ENCODE results near the gene SLC1A3.

Gene SLC1A3

DNA sequence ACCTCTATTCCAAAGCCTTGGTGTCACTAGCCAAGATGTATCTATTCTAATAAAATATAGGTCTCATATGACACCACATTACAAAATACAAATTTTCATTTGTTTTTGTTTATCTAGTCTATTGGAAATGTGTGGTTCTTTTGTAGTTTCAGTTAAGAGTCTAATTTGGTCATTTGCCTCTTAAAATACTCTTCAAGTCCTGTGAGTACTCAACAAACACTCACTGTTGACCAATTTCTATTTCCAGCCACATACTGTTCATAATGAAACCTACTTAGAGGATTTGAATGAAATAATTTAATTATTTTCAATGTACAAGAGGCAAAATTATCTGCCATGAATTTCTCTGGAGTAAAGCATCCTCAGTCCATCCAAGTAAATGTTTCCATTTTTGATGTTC, 40.6 kb downstream of the SLC1A3 start:
- no peak overlapping the region for H3K4me3 ChIP-seq (ENCODE audit: low read length)
- no peak for DNase-seq (ENCODE audit: low read depth, low spot score)

DNA sequence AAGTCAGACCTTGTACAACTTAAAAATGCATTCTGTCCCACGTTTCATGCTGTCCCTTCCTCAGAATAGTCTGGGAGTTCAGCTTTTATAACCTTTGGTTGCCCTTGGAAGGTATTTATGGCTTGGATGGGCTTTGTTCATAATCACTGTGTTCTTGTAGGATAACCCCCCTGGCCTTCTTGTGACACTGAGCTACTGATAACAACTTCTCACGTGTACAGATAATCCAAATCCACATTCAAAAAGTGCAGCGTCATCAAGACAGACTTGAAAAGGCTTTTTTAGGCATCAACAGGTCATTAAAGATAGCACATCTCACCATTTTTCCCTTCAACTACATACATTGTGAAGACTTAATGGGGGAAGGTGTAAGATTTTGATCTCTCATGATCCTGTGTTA, 42.0 kb downstream of the SLC1A3 start:
- H3K4me3 ChIP-seq (ENCODE audit: low read length) = no peak overlapping the region
- DNase-seq (ENCODE audit: low read depth, low spot score) = no peak

DNA sequence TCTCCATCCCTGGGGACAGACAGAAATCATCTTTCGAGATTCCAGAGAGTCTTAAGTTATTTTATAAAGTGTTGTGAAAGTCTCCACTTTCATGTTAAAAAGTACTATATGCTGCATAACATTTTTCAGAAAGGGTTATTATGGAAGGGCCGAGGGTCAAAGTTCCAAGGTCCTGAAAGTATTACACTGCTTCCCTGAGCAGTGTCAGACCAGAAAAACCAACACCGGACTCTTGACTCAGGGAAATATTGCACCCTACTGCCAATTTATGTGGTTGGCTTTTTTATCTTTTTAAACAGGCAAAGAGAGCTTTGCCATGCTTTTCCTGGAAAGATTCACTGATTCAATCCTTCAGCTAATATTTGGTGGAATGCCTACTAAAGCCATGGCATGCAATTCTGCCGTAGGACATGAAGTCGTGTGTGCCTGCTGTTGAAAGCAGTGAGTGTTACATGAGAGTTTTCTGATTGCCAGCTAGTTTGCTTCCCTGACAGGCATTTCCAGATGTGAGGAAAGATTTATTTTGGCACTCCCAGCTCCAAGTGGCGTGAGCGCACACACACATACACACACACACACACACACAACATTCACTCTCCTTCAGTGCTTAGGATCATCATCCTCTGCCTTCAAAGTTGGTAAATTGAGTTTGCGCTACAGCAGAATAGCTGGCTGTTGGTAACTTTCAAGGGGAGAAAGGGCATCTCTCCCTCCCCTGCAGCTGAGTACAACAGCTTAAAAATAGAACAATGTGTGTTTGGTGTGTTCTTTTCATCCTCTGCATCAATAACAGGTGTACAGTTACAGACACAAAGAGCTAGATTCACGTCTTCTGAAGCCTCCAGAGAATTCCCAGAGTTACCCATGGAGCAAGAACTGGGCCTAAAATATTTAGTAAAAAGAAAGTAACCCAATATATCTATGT, 45.6 kb downstream of the SLC1A3 start:
- no peak for DNase-seq (ENCODE audit: low read depth, low spot score)
- H3K4me3 ChIP-seq (ENCODE audit: low read length) = no peak overlapping the region

DNA sequence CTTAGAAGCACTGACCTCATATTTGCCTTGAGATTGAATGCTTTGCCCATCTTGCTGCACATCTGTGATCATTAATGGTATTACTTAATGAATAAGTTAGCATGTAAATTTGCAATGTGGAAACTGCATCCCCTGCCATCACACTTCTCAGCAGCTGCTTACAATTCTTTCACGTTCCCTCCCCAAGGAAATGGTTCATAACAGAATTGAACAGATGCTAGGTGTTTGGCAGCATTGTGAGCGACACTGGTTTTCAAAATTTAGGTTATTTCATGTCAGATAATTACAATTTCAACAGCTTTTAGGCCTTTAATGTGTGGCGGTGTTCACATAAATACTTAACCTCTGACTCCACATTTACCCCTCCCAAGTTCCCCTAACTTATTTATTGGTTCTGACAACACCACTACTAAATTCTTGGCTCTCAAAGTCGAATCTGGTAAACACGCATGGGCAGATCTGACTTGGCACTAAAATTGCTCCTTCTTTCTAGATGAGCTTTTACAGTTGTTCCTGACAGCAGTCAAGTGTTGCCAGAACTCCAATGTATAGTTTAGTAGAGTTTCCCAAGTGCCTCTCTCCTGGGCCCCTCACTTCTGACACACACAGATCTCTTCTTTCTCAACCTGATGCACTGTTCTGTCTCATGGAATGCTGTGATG, 46.8 kb downstream of the SLC1A3 start:
- DNase-seq (ENCODE audit: low read depth, low spot score) = no peak
- no peak overlapping the region for H3K4me3 ChIP-seq (ENCODE audit: low read length)

DNA sequence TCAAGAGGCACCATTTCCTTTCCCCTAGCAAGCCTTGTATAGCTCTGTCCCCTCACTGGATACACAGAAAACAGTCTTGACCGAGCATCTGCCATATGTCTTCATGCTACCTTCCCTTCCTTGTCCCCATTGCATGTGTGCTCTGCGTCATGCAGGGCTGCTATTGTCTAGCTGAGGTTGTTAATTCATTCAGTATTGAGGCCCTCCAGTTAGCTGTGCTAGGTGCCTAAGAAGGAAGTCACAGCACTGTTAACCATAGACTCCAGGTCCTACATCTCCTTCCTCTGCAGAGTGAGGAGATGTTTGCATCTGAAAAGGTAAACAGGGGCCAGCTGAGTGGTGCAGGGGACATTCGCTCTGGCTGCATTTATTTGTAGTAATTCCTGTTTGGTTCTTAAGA, 48.2 kb downstream of the SLC1A3 start:
- DNase-seq (ENCODE audit: low read depth, low spot score) = no peak
- no peak overlapping the region for H3K4me3 ChIP-seq (ENCODE audit: low read length)

DNA sequence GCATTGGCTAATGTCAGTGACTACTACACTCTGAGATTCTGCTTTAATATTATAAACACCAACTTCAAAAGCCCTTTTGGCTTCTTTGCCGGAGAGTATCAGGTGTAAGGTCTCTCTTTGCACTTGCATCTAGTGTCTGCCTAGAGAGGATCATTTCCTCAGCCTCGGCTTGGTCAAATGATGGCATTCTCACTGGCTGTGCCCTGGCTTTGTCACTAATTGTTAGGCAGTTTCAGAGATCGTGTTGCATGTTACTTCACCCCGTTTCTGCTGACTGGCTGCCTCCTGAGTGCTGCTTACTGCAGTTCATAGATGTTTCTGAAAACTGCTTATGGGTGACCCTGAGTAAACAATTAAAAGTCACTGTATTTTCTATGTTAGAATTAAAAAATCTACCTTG, 48.8 kb downstream of the SLC1A3 start:
- DNase-seq (ENCODE audit: low read depth, low spot score) = no peak
- H3K4me3 ChIP-seq (ENCODE audit: low read length) = no peak overlapping the region

DNA sequence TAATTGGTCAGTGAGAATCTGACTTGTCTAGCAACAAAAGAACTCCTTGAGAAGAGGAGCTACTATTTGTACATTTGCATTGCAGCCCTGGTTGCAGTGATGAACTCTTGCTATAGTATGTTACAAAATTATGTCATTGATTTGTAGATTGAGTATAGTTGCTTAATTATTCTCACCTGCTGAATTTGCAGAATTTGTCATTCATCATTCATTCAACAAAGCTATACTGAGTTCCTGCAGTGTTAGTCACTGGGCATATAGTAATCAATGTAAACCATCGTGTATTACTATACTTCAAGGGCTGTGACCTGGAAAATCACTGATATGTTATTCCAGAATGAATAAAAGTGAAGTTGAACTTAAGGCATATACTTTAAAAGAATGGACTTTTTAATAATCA, 50.1 kb downstream of the SLC1A3 start:
- DNase-seq (ENCODE audit: low read depth, low spot score) = no peak
- H3K4me3 ChIP-seq (ENCODE audit: low read length) = no peak overlapping the region

DNA sequence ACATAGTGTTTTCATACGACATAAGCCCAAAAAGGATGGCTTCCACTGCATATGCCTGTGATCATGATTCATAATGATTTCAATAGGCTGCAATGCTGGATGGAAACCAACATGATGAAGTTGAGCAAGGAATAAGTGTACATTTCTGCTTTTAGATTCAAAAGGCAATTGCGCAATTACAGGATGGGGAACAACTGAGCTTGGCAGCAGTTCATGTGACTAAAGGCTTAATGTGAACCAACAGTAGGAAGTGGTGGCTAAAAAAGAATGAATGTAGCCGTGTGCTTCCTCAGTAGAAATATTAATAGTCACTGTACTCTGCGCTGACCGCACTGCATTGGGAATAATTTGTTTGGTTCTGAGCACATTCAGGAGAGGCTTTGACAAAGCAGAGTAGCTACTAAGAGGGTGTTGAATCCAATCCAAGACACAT, 51.2 kb downstream of the SLC1A3 start:
- no peak for DNase-seq (ENCODE audit: low read depth, low spot score)
- no peak overlapping the region for H3K4me3 ChIP-seq (ENCODE audit: low read length)

DNA sequence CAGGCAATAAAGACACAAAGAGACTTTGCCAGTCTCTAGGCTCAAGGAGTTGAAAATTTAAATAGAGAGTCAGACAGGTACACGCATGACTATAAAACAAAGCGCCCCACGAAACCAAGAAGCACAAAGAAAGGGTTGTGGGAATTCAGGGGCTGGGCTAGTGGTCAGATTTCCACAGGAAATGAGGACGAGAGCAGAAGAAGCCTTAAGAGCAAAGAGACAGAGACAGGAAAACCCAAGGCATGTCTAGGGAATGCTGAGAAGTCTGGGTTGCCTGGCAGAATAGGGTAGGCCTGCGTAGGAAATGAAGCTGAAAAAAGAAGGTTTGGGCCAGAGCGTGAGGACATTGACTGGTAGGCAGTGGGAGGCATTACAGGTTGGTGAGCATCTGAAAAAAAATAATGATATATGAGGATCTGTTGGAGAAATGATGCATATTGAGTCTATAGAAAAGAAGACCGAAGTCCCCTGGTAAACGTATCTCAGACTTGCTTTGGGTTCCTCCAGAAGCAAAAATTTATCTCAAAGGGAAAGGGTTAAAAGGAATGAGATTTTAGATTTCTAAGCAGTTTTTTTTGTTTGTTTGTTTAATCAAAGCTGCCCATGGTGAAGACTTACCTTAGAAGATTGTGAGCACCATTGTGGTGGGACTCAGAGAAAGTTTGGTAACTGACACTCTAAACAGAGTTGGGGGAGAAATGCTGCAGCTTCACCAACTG, 51.8 kb downstream of the SLC1A3 start:
- no peak for DNase-seq (ENCODE audit: low read depth, low spot score)
- no peak overlapping the region for H3K4me3 ChIP-seq (ENCODE audit: low read length)

DNA sequence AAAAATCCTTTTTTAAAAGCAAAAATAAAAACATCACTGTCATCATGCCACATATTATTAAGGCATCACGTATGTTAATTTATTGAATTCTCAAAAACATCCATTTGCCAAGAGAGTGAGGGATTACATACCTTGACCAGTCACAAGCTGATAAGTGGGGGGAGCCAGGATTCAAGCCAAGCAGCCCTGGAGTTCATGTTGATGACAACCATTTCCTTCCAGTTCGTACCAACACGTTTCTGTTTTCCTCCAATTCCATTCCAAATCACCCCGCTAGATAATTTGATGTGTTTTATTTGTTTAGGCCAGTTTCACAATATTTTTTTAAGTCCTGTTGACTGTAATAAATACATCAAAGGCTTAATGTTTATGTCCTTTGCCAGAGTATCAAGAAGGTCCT, 53.0 kb downstream of the SLC1A3 start:
- H3K4me3 ChIP-seq (ENCODE audit: low read length) = no peak overlapping the region
- no peak for DNase-seq (ENCODE audit: low read depth, low spot score)

DNA sequence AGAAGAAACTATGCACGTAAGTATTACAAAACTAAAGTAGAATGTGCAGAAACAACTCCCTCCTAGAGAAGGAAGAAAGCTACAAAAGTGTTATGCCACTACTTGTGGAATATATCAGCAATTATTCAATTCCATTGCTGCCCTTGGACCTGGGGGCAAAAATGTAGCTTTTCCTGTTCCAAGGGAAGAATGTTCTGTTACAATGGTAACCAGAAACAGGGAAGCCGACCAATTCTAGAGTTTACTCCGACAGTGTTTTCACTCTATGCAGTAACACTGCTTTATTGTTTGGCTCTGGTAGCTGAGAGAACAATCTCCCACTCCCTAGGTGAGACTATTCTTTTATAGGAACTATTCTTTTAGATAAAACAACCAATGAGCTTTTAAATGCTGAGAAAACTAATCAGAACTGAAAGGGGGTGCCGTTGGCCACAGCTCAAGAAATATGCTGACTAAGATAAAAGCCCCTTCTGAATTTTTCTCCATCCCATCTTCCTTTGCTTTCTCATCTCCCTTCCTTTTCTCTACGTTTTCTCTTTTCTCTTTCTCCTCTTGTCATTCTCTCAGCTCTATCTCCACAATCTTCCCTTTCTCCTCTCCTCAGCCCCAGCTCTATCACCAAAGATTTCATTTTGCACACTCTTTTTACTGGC, 54.1 kb downstream of the SLC1A3 start:
- DNase-seq (ENCODE audit: low read depth, low spot score) = no peak
- no peak overlapping the region for H3K4me3 ChIP-seq (ENCODE audit: low read length)

DNA sequence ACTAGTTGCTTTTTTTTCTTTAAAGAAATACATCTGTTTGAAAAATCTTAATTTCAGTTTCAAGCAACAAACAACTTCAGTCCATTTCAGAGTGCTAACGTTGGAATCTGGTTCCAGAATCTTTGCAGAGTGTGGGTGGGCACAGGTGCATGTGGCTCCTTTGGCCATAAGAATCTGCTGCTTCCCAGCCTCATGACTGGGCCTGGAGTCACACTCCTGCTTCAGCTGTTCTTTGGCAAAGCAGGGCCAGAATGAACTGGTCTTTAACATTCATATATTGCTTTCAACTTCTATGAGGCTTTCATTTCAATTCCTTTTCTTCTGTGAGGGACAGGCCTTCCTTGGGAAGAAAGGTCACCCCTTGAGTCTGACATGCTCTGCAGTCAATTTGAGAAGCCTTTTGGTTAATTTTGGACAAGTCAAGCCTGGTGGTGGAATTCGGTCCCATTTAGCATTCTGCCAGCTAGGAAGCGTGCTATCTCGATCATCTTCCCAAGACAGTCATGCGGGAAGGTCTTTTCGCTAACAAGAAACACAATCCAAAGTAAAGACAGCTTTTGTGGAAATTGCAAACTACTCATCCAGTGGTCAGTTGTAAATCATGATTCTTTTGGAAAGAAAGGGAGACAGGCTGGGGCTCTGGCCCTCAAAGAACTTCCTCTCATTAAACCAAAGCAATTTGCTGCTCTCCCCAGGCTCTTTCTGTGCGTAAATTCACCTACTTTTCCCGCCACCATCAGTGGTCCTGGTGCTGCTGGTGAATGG, 55.2 kb downstream of the SLC1A3 start:
- no peak for DNase-seq (ENCODE audit: low read depth, low spot score)
- H3K4me3 ChIP-seq (ENCODE audit: low read length) = no peak overlapping the region

DNA sequence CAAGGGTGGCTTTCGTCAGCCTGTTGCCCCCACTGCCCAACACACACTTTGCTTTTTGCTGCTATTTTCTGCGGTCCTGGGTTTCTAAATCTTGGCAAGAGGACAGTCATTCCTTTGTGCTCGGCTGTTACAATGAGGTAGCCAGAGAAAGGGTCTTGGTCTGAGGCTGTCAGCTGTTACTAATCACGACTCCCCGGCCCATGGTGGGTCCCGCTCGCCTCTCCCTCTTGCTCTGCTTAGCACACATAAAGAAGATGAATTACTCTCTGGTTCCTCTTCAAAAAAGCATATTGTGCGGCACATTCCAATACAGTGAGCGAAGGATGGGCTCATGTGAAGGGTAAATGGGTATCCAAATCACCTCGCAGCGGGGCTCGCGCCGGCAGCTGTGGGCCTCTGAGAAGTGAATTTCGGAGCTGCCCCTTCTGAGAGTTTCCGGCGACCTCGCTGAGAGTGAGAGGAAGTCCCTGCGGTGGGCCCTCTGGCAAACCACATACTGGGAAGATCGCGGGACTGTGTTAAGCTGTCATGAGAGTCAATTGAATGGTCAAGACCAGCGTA, 56.0 kb downstream of the SLC1A3 start:
- no peak overlapping the region for H3K4me3 ChIP-seq (ENCODE audit: low read length)
- DNase-seq (ENCODE audit: low read depth, low spot score) = no peak

DNA sequence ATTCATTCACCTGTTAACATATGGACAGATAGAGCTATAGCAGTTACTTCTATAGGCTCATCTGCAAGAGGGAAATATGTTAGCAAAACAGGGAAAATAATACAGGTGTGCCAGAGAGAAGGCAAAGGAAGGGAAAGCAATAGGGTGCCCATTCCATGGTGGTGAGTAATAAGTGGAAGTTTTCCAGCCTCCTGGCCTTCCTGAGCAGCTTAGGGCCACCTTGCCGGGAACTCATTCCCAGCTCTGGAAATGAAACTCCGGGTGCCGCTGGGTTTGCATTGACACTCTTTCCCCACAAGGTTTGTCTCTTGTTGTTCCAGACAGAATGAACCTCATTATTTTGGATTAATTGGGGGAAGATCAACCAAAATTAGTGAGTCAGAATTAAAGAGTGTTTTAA, 58.4 kb downstream of the SLC1A3 start:
- DNase-seq (ENCODE audit: low read depth, low spot score) = no peak
- no peak overlapping the region for H3K4me3 ChIP-seq (ENCODE audit: low read length)

DNA sequence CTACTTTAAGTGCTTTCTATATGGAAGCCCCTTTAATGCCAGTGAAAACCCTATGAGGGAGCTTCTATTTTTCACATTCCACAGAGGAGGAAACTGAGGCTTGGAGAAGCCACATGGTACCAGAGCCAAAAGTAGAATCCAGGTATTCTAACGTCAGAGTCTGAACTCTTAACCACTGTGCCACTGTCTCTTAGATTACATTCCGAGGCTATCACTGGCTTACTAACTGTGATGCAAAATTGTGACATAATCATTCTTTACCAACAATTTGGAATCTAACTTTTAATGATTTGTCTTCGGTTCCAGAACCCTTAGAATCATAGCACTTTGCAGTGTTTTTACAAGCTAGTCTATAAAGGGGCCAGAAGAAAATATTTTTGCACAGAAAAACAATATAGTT, 59.2 kb downstream of the SLC1A3 start:
- DNase-seq (ENCODE audit: low read depth, low spot score) = no peak
- no peak overlapping the region for H3K4me3 ChIP-seq (ENCODE audit: low read length)

DNA sequence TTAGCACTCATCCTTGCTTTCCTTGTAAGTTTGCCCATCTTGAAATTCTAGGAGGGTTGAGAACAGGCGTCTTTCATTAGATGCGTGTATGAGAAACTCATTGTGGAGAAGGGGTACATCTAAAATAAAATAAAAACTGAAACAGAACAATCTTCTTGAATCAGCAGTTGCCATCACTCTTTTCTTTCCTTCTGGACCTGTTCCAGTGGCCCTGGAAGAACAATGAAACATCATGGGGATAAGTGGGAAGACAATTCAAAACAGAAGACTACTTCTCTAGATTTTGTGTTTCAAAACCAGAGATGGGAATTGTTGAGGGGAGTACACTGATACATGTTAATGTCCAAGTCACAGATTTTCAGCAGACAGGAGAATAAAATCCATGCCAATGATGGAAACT, 59.9 kb downstream of the SLC1A3 start:
- no peak overlapping the region for H3K4me3 ChIP-seq (ENCODE audit: low read length)
- DNase-seq (ENCODE audit: low read depth, low spot score) = no peak

DNA sequence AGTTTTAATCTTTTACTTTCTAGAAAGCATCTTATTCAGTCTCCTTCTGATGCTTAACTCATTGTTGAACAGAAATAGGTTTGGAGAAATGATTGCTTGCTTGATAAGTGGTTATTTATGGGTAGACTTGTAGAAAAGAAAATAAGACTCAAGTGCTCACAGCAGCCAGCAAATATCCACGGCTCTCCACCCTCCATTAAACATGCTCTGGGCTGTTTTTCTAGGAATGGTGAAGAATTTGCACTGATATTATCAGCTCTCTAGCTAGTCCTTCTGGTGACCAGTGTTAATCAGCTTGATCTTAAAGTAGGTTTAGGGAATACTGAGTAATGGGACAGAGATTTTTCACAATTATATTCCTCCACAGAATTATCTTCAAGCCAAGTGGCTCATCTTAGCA, 60.6 kb downstream of the SLC1A3 start:
- no peak overlapping the region for H3K4me3 ChIP-seq (ENCODE audit: low read length)
- DNase-seq (ENCODE audit: low read depth, low spot score) = no peak

DNA sequence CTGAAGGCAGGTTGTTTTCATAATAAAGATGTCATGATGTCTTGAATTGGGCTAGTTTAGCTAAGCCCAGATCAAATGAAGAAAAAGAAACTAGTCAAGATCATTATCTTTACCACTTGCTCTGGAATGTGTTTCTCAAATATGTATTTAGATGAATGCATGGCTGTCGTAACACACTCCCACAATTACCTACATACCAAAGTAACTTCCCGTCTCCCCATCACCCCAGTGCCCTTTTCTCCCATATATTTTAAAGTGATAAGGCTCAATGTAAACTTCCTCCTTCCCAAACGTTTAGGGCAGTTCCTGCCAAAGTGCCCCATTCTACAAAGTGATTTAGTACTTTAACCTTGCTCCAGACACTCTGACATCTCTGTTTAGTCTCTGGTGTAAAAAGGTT, 61.4 kb downstream of the SLC1A3 start:
- H3K4me3 ChIP-seq (ENCODE audit: low read length) = no peak overlapping the region
- DNase-seq (ENCODE audit: low read depth, low spot score) = no peak
